HG02970 (cell line): ENCODE data around the gene GFM1.

Experiments
- ATAC-seq: cut with Tn5 transposase; IDR thresholded peaks from one replicate; pipeline ENCODE4 v1.9.1; 2021; ENCODE audit warnings: mild to moderate bottlenecking, moderate library complexity, moderate number of reproducible peaks; ENCODE audit not compliant: unreplicated experiment, low FRiP score

Gene GFM1

GRCh38 chr3:158722108-158722507 lies 77.8 kb downstream of the GFM1 start:
- ATAC-seq = no peak

DNA sequence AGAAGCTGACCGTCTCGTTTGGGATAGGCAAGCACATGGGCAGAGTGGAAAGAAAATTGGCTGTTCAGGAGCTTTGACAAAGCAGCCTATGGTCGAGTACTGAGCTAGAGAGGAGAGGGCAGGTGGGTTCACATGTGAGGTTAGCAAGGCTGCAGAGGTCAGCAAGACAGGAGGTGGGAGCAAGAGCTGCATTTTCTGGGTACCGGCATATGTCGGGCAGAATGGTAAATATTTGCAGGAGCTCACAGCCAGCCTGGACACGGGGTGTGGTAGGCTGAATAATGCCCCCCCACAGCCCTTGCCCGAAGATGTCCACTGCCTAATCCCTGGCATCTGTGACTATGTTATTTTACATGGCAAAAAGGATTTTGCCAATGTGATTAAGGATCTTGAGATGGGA lies 79.7 kb downstream of the GFM1 start:
- ATAC-seq = no peak

DNA sequence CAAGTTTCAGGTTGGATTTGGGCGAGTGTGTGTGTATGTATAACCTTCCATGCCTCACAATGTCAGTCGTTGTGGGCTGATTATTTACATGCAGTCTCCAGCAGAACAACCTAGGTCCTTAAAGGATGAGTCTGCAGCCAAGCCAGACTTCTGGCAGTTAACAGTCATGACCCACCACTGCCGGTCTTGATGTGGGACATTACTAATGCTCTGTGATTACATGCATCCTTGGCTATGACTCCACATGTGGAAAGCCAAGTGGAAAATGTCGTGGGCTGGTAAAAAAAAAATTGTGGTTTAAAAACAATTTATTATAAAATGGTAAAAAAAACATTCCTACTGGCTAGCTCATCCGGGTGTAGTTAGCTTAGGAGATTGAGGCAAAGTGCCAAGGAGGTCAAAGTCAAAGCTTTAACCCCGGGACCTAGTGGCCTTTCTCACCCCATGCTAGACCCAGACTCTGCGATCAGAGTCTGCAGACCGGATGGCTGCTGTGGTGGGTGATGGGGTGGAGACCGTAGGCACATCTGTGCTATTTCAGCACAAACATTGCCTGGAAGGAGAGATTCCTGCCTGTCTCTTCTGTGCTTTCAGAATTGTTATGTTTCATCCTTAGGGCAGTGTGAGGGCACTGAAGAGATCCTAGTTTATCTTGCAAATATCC lies 81.2 kb downstream of the GFM1 start:
- no peak for ATAC-seq

DNA sequence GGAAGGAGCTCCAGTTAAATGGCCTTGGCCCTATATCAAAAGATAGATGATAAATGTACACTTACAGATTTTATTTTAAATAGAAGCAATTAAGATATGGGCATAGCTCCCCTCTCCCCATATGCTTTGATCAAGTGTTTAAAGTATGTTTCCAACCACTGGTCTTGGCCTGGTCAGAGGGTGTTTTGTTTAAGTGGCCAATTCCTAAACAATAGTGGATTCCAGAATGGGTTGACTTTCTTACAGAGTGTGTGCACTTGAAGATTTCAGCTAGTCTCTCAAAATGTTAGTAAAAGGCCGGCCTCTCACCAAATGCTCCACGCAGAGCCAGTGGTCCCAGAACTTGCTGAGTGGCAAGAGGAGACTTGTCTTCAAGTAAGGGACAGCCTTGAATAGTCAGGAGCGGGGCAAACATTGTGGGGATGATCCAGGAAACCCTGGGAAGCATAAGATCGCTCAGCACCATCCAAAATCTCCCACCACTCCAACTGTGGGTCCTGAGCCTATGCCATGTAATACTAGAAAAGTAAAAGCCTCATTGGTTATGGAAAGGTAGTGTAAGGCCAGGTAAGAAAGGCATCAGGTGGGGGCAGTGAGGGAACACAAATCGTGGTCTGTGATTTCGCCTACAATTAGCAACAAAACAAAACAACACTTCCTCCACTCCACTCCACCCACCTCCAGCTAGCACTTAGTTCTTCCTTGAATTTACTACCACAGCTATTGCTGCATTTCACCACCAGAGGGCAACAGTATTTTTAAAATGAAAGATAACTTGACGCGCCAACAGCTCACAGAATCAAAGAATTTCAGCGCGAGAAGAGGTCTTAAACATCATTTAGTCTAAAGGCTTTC lies 83.1 kb downstream of the GFM1 start:
- ATAC-seq = peak; percentile 46

- ATAC-seq = no peak
These were observed 83.7 kb downstream of the GFM1 start for GRCh38 chr3:158728061-158728377.

DNA sequence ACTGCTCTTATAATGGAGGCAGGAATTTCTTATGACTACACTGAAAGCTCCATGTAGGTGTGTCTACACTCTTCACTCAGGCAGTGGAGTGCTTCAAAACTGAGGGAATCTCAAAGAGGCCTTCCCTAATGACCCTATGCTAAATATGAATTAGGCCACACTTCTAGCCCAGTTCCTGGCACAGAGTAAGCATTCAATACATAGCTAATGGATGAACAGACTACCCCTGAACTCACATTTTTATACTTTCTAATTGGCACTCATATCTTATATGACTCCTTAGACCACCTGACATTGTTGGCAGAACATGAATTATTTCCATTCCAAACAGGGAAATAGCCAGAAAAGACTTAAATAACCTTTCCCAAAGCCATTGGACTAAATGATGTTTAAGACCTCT lies 84.5 kb downstream of the GFM1 start:
- ATAC-seq = no peak

- no peak for ATAC-seq
These were observed 87.2 kb downstream of the GFM1 start for GRCh38 chr3:158731486-158731885.

- peak; percentile 80 for ATAC-seq
These were observed 87.9 kb downstream of the GFM1 start, which contains the start of gene RARRES1 for GRCh38 chr3:158731938-158732855. Gene RARRES1, minus strand, starts transcription at chr3:158732457. Its CDS starts 42 bp downstream, at chr3:158732415.

GRCh38 chr3:158732856-158733200 lies 88.5 kb downstream of the GFM1 start:
- ATAC-seq = no peak

- ATAC-seq = no peak
These were observed 89.3 kb downstream of the GFM1 start for GRCh38 chr3:158733656-158734055.

- ATAC-seq = no peak
These were observed 91.1 kb downstream of the GFM1 start for GRCh38 chr3:158735296-158736033.

- no peak for ATAC-seq
These were observed 93.1 kb downstream of the GFM1 start for GRCh38 chr3:158737410-158737809.

DNA sequence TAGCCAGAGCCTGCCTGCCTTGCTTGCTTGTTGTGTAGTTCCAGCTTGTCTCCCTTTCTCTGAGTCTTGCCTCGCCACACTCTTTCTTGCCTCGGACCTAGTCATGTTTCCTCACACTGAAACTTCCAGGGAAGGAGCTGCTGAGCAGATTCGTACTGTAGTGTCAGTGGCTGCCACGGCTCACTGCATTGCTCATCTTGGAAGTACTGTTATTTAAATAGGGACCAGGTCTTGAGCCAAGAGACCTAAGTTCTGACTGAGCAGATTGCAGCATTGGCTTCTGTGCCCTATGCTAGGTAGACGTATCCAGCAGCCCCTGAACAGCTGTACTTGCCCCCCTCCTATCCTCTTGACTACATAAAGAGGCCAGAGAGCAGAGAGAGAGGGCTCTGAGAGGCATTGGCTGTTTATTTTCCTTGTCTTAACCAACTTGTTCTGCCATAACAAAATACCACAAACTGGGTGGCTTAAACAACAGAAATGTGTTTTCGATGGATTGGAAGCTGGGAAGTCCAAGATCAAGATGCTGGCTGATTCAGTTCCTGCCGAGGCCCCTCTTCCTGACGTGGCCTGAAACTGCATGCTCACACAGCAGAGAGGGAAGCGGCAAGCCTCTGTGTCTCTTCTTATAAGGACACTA lies 93.8 kb downstream of the GFM1 start:
- ATAC-seq = no peak

GRCh38 chr3:158738653-158739052 lies 94.3 kb downstream of the GFM1 start:
- ATAC-seq = no peak

GRCh38 chr3:158739078-158739477 lies 94.8 kb downstream of the GFM1 start:
- no peak for ATAC-seq

DNA sequence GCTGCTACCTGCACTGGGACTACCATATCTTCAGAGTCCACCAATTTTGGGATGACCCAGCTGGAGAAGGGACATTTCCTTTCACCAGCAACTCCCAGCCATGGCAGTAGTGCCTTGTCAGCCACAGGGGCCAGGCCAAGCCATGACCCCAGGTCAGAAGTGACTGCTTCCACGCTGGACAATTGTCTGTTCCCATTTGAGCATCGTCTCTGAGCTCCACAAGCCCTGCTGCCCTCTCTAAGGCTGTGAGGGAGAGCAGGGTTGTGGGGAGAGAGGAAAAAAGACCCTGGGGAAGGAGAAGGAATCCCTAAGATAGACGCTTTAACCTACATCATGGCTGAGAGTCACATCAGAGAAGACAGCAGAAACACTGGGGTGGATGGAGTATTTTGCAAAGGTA lies 95.3 kb downstream of the GFM1 start:
- ATAC-seq = no peak
